DLD1 (cell line): ENCODE measurements around the gene RUVBL1.

ENCODE experiments used
- in situ Hi-C: cut with HindIII; loops from 2 replicates; pipeline ENCODE4 v1.10.0; 2017; ENCODE audit warnings: low sequenced_read_pairs

Gene RUVBL1

GRCh38 chr3:128143496-128143895, 19.9 kb upstream of the RUVBL1 start:
- in situ Hi-C loops, result no loop called here

GRCh38 chr3:128133273-128133883, 9.8 kb upstream of the RUVBL1 start:
- in situ Hi-C loops, result no loop called here

- in situ Hi-C loops, result no loop called here
Observed at GRCh38 chr3:128131897-128132646, 8.5 kb upstream of the RUVBL1 start.

- in situ Hi-C loops, result no loop called here
Observed at GRCh38 chr3:128128251-128128650, 4.6 kb upstream of the RUVBL1 start.

GRCh38 chr3:128127236-128127635, 3.6 kb upstream of the RUVBL1 start:
- in situ Hi-C loops, result no loop called here

GRCh38 chr3:128123156-128123537, 465 bp downstream of the RUVBL1 start:
- in situ Hi-C loops, result no loop called here

- in situ Hi-C loops, result no loop called here
Observed at GRCh38 chr3:128122013-128122412, 1.6 kb downstream of the RUVBL1 start.

- in situ Hi-C loops, result no loop called here
Observed at GRCh38 chr3:128113817-128114794, 9.5 kb downstream of the RUVBL1 start.

GRCh38 chr3:128112357-128112968, 11.1 kb downstream of the RUVBL1 start:
- in situ Hi-C loops, result no loop called here

- in situ Hi-C loops, result no loop called here
Observed at GRCh38 chr3:128111147-128111546, 12.5 kb downstream of the RUVBL1 start.

GRCh38 chr3:128107834-128108233, 15.8 kb downstream of the RUVBL1 start:
- in situ Hi-C loops, result no loop called here

- in situ Hi-C loops, result no loop called here
Observed at GRCh38 chr3:128103136-128103676, 20.4 kb downstream of the RUVBL1 start.

GRCh38 chr3:128100638-128101037, 23.0 kb downstream of the RUVBL1 start:
- in situ Hi-C loops, result no loop called here

- in situ Hi-C loops, result no loop called here
Observed at GRCh38 chr3:128100161-128100560, 23.5 kb downstream of the RUVBL1 start.

GRCh38 chr3:128098234-128098633, 25.4 kb downstream of the RUVBL1 start:
- in situ Hi-C loops, result no loop called here

GRCh38 chr3:128095222-128095703, 28.3 kb downstream of the RUVBL1 start:
- in situ Hi-C loops, result no loop called here

- in situ Hi-C loops, result no loop called here
Observed at GRCh38 chr3:128094295-128095151, 29.1 kb downstream of the RUVBL1 start.

- in situ Hi-C loops, result no loop called here
Observed at GRCh38 chr3:128091586-128091985, 32.0 kb downstream of the RUVBL1 start.

GRCh38 chr3:128089135-128089534, 34.5 kb downstream of the RUVBL1 start:
- in situ Hi-C loops, result no loop called here

GRCh38 chr3:128084675-128085021, 39.0 kb downstream of the RUVBL1 start:
- in situ Hi-C loops, result no loop called here
